Spleen (tissue), 11 donors: ENCODE measurements around the gene NR2F1-AS1. TPM values are rescaled to one million over a fixed set of nuclear protein-coding genes. Genes with fewer than 3 reads are reported as not detected.
A peak's percentile ranks its signal among the peaks of the same experiment; 100 is the strongest.

ENCODE experiments used
- DNase-seq: peaks from one replicate; pipeline ENCODE4 v3.0.0-alpha.2; 2020
- H3K27ac ChIP-seq, 8 donors: fragments of 200-600 bp; sonication (generic) in 7 of 8; 1 replicate in 4 of 8; 2 replicates in 4 of 8; pipeline versions ENCODE4 v1.5.0 to v1.8.0; 2016 to 2021; ENCODE audit warnings: inconsistent platforms in 4 of 8, mild to moderate bottlenecking in 4 of 8, moderate library complexity in 1 of 8
- H3K27me3 ChIP-seq, 7 donors: fragments of 200-600 bp; sonication (generic) in 6 of 7; replicated peaks in 1 of 7; 1 replicate in 4 of 7; 2 replicates in 3 of 7; pipeline versions ENCODE4 v1.5.0 to v1.8.0; 2016 to 2021; ENCODE audit warnings: inconsistent platforms in 3 of 7, mild to moderate bottlenecking in 1 of 7
- H3K36me3 ChIP-seq, 6 donors: fragments of 200-600 bp; sonication (generic) in 5 of 6; 1 replicate in 4 of 6; 2 replicates in 2 of 6; pipeline versions ENCODE4 v1.5.0 to v1.8.0; 2016 to 2021; ENCODE audit warnings: inconsistent platforms in 2 of 6
- H3K4me1 ChIP-seq, 6 donors: fragments of 200-600 bp; sonication (generic) in 5 of 6; 1 replicate in 3 of 6; 2 replicates in 3 of 6; pipeline versions ENCODE4 v1.5.0 to v1.8.0; 2016 to 2021; ENCODE audit warnings: inconsistent platforms in 3 of 6
- H3K4me3 ChIP-seq, 8 donors: fragments of 200-600 bp; sonication (generic) in 7 of 8; 1 replicate in 4 of 8; 2 replicates in 4 of 8; pipeline versions ENCODE4 v1.5.0 to v1.8.0; 2016 to 2021; ENCODE audit warnings: inconsistent platforms in 4 of 8, mild to moderate bottlenecking in 4 of 8, moderate library complexity in 2 of 8
- H3K9me3 ChIP-seq, 8 donors: fragments of 200-600 bp; sonication (generic) in 7 of 8; 1 replicate in 4 of 8; 2 replicates in 4 of 8; pipeline versions ENCODE4 v1.5.0 to v1.8.0; 2016 to 2021; ENCODE audit warnings: inconsistent platforms in 4 of 8
- POLR2A ChIP-seq, 3 donors: fragments of 450-650 bp; IDR thresholded peaks; one replicate each; pipeline ENCODE4 v1.5.1; 2017; ENCODE audit warnings: antibody characterized with exemption in 3 of 3, mild to moderate bottlenecking in 1 of 3
- POLR2AphosphoS5 ChIP-seq, 3 donors: sonication (generic); formaldehyde crosslinking; IDR thresholded peaks; one replicate each; pipeline ENCODE4 v1.5.1; 2017; ENCODE audit warnings: antibody characterized with exemption in 3 of 3
- WGBS, 5 donors: extraction: QIAGEN DNeasy Blood & Tissue Kit in 3 of 5; methylation state at CpG; one replicate each; pipeline versions ENCODE4 v1.1.5 to v1.1.7; 2013 to 2018; 5-methylcytosine and 5-hydroxymethylcytosine counted together
- intact Hi-C: fragments of 100-400 bp; cut with DNase I; formaldehyde crosslinking; loops from one replicate; pipeline ENCODE4 v1.15.0; 2023; ENCODE audit warnings: low total_unique reads
- polyA plus RNA-seq, 3 donors: library from polyadenylated mRNA; stranded (reverse); fragments of 200-250 nt; gene quantifications; one replicate each; pipeline ENCODE4 v1.2.1, GENCODE V29; 2013
- total RNA-seq, 7 donors: library from RNA; depleted of rRNA in 3 of 7; stranded (reverse); fragments of >200 nt in 3 of 7; fragmentation: NEBNext Ultra II Directional in 4 of 7; extraction: Animal tissue kit (Norgen Biotek cat#: 25700) in 4 of 7; gene quantifications; one replicate each; pipeline versions ENCODE4 v1.1.0 to v1.2.1, GENCODE V29; 2016 to 2021
- TF ChIP-seq, protein P1 (sequence below), 11 experiments: fragments of 200-600 bp in 7 of 11; fragments of 450-650 bp in 4 of 11; sonication (generic) in 4 of 11; IDR thresholded peaks in 8 of 11; conservative IDR thresholded peaks in 3 of 11; 1 replicate in 7 of 11; 2 replicates in 4 of 11; pipeline versions ENCODE4 v1.4.0 to v1.8.0; 2016 to 2021; ENCODE audit warnings: antibody characterized with exemption in 11 of 11, inconsistent platforms in 4 of 11, mild to moderate bottlenecking in 1 of 11
- donor health status: healthy with polysubstance abuse.
- donor health status: DM: no; HTN: no; CAD: no; lungs with moderate emphysema.
- donor health status: DM: no; HTN: no; CAD: no.
- donor health status: Bipolar disorder and iron deficiency.
- donor health status: healthy.
- donor health status: DM: no; HTN: no; CAD: no.
- donor health status: DM: yes; HTN: yes; CAD: no.

The NR2F1-AS1 gene
- total and polyA plus RNA-seq, 10 donors, result 5.9 to 21.6 (median 8.5) TPM

GRCh38 chr5:93611976-93612854 lies 31.2 kb upstream of the NR2F1-AS1 start:
- WGBS, 5 donors, result 4 to 9% (median 4%) methylated on average over 39 to 43 of the region's 43 CpGs
- H3K4me3 ChIP-seq, result peak overlapping the region in 1 of 8 donors; percentile 13
- peaks cover 0 to 8% (median 0%) of the 10 kb centered on the region in 8 donors for H3K9me3 ChIP-seq

DNA sequence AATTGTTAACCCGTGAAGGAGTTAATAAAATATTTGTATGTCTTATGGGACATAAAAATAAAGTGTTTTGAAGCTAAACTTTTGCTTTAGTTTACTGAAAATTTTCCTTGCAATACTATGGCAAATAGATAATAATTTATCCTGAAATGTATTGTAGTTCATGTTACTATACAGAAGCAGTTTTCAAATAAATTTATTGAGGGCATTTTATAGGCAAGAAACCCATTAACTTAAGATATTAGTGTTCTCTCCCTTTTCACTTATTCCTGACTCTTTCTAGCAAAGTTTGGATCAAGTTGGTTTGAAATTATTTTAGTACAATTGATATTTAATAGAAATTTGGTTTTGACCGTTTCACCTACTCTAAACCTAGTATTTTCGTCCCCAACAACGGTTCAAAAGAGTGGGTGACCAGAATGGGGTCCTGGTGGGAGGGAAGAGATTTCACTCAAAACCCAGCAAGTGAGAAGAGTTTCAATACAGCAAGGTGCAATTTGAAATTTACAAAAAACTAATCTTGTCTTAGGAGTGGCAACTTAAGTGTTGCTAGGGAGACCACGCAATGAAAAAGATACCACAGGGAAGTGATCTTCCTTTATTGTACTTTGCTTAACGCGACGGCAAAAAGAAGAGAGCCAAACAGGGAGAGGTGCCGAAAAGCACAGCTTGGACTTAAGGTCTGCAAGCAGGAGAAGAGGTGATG lies 30.4 kb upstream of the NR2F1-AS1 start:
- TF ChIP-seq, protein P1, sequence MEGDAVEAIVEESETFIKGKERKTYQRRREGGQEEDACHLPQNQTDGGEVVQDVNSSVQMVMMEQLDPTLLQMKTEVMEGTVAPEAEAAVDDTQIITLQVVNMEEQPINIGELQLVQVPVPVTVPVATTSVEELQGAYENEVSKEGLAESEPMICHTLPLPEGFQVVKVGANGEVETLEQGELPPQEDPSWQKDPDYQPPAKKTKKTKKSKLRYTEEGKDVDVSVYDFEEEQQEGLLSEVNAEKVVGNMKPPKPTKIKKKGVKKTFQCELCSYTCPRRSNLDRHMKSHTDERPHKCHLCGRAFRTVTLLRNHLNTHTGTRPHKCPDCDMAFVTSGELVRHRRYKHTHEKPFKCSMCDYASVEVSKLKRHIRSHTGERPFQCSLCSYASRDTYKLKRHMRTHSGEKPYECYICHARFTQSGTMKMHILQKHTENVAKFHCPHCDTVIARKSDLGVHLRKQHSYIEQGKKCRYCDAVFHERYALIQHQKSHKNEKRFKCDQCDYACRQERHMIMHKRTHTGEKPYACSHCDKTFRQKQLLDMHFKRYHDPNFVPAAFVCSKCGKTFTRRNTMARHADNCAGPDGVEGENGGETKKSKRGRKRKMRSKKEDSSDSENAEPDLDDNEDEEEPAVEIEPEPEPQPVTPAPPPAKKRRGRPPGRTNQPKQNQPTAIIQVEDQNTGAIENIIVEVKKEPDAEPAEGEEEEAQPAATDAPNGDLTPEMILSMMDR (IDR thresholded peaks at IDR 0.05 in 8 of 11, conservative IDR thresholded peaks at IDR 0.05 in 3 of 11), result no peak
- no peak for TF ChIP-seq POLR2AphosphoS5 (IDR thresholded peaks at IDR 0.05)
- no peak for TF ChIP-seq POLR2A (IDR thresholded peaks at IDR 0.05)
- 9 to 11% (median 10%) methylated on average over 9 of the region's 9 CpGs for WGBS, 5 donors

More at GRCh38 chr5:93611976-93612854, 31.2 kb upstream of the NR2F1-AS1 start:
- H3K36me3 ChIP-seq, result no peaks in the 10 kb centered on the region
- TF ChIP-seq POLR2AphosphoS5 (IDR thresholded peaks at IDR 0.05), result no peak
- TF ChIP-seq POLR2A (IDR thresholded peaks at IDR 0.05), result no peak
- TF ChIP-seq, protein P1 (IDR thresholded peaks at IDR 0.05 in 8 of 11, conservative IDR thresholded peaks at IDR 0.05 in 3 of 11), result no peak
- intact Hi-C loops, result no loop called here
- H3K27me3 ChIP-seq, result peaks cover 10 to 84% (median 69%) of the 10 kb centered on the region in 7 donors
- H3K27ac ChIP-seq, result no peak overlapping the region
- peaks cover 5 to 30% (median 22%) of the 10 kb centered on the region in 6 donors for H3K4me1 ChIP-seq
- DNase-seq, result peak; percentile 73

DNA sequence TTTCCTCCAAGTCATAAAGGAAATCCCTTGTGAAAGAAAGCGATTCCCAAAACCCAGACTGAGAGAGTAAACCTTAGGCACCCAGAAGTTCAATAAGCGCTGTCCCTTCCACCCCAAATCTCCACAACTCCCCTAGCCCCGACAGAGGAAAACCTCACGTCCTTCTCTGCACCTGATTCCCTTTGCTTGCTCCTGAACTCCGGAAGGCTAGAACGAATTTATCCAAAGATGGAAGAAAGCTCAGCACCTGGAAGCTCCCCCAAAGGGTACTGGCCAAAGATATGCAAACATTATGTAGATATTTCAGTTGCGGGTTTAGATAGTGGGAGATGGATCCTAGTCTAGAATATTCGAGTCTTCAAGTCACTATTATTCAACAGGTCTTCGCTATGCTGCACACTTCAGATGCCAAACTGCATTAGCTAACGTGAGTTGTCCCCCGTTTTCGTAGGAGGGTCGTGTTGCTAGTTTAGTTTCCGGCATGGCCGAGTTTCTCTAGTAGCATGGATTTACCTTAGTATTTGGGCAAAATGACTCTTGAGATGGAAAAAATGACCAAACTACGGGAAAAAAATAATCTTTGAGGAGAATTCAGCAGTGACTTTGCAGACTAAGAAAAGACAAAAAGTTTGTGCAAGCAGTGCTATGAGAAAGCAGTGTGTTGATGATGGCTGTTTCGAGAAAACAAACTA lies 29.7 kb upstream of the NR2F1-AS1 start:
- Histone ChIP-seq H3K36me3 (no peaks in the 10 kb centered on the region), H3K27ac (no peak overlapping the region), H3K27me3 (peaks cover 10 to 99% (median 78%) of the 10 kb centered on the region in 7 donors), H3K9me3 (peaks cover 0 to 8% (median 0%) of the 10 kb centered on the region in 8 donors), H3K4me3 (no peak overlapping the region), H3K4me1 (peaks cover 5 to 30% (median 23%) of the 10 kb centered on the region in 6 donors)
- TF ChIP-seq POLR2A (IDR thresholded peaks at IDR 0.05), result no peak
- TF ChIP-seq POLR2AphosphoS5 (IDR thresholded peaks at IDR 0.05), result no peak
- TF ChIP-seq, protein P1 (IDR thresholded peaks at IDR 0.05 in 8 of 11, conservative IDR thresholded peaks at IDR 0.05 in 3 of 11), result no peak
- no peak for DNase-seq
- WGBS, 5 donors, result 11 to 19% (median 13%) methylated on average over 17 of the region's 17 CpGs
- intact Hi-C loops, result no loop called here

More for the DNA sequence above, 30.4 kb upstream of the NR2F1-AS1 start:
- no peaks in the 10 kb centered on the region for H3K36me3 ChIP-seq
- H3K9me3 ChIP-seq, result peaks cover 0 to 8% (median 0%) of the 10 kb centered on the region in 8 donors
- intact Hi-C loops, result no loop called here
- no peak overlapping the region for H3K27ac ChIP-seq
- no peak overlapping the region for H3K4me3 ChIP-seq
- peaks cover 5 to 30% (median 23%) of the 10 kb centered on the region in 6 donors for H3K4me1 ChIP-seq
- peaks cover 10 to 92% (median 75%) of the 10 kb centered on the region in 7 donors for H3K27me3 ChIP-seq
- DNase-seq, result no peak
